ENCODE data around the gene MISP.

GRCh38 chr19:808423-808775 is 57.5 kb downstream of the MISP start:
- TF ChIP-seq, protein P1, sequence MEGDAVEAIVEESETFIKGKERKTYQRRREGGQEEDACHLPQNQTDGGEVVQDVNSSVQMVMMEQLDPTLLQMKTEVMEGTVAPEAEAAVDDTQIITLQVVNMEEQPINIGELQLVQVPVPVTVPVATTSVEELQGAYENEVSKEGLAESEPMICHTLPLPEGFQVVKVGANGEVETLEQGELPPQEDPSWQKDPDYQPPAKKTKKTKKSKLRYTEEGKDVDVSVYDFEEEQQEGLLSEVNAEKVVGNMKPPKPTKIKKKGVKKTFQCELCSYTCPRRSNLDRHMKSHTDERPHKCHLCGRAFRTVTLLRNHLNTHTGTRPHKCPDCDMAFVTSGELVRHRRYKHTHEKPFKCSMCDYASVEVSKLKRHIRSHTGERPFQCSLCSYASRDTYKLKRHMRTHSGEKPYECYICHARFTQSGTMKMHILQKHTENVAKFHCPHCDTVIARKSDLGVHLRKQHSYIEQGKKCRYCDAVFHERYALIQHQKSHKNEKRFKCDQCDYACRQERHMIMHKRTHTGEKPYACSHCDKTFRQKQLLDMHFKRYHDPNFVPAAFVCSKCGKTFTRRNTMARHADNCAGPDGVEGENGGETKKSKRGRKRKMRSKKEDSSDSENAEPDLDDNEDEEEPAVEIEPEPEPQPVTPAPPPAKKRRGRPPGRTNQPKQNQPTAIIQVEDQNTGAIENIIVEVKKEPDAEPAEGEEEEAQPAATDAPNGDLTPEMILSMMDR (IDR thresholded peaks at IDR 0.05) = no peak
- no peak for TF ChIP-seq RAD21 (conservative IDR thresholded peaks at IDR 0.05 in 1 of 2, IDR thresholded peaks at IDR 0.05 in 1 of 2)
- no peak for TF ChIP-seq POLR2AphosphoS2 (conservative IDR thresholded peaks at IDR 0.05; ENCODE audit: low read length)
- no peak for TF ChIP-seq BHLHE40 (IDR thresholded peaks at IDR 0.05; ENCODE audit: low read depth, low read length)
- TF ChIP-seq, protein P2, sequence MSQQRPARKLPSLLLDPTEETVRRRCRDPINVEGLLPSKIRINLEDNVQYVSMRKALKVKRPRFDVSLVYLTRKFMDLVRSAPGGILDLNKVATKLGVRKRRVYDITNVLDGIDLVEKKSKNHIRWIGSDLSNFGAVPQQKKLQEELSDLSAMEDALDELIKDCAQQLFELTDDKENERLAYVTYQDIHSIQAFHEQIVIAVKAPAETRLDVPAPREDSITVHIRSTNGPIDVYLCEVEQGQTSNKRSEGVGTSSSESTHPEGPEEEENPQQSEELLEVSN (IDR thresholded peaks at IDR 0.05; ENCODE audit: borderline replicate concordance, low read depth) = no peak
- no peak for TF ChIP-seq MYC (IDR thresholded peaks at IDR 0.05; ENCODE audit: borderline replicate concordance, low read length)
- TF ChIP-seq ESRRA (IDR thresholded peaks at IDR 0.05; ENCODE audit: borderline replicate concordance, low read length) = no peak
